Coronary artery (tissue), 2 donors: ENCODE data around the gene TMEM130.
"Not testable (repeated sequence)": the region's sequence is repeated elsewhere in the genome, so short reads cannot be mapped to it uniquely, and the experiment has no call there.

Experiments
- DNase-seq: peaks from one replicate; pipeline ENCODE4 v3.0.0-alpha.2; 2017; ENCODE audit warnings: low spot score
- H3K27ac ChIP-seq, 2 donors: fragments of 200-600 bp; sonication (generic); one replicate each; pipeline ENCODE4 v1.5.1; 2016 to 2019
- H3K4me3 ChIP-seq: fragments of 200-600 bp; sonication (generic); 2 replicates; pipeline ENCODE4 v1.5.1; 2016; ENCODE audit warnings: mild to moderate bottlenecking, moderate library complexity
- TF ChIP-seq, protein P1 (sequence below): fragments of 200-600 bp; sonication (generic); IDR thresholded peaks from one replicate; pipeline ENCODE4 v1.5.1; 2019; ENCODE audit warnings: antibody characterized with exemption

TMEM130 gene

GRCh38 chr7:98878365-98879197 lies 8.8 kb upstream of the TMEM130 start, which contains the start of gene TRRAP:
Gene TRRAP (plus strand): TSS chr7:98878532. CDS start chr7:98881151, 2,619 bp downstream.
- peak within 1 kb of the TSS; percentile 94 for H3K4me3 ChIP-seq
- peak; percentile 77 for DNase-seq
- TF ChIP-seq, protein P1, sequence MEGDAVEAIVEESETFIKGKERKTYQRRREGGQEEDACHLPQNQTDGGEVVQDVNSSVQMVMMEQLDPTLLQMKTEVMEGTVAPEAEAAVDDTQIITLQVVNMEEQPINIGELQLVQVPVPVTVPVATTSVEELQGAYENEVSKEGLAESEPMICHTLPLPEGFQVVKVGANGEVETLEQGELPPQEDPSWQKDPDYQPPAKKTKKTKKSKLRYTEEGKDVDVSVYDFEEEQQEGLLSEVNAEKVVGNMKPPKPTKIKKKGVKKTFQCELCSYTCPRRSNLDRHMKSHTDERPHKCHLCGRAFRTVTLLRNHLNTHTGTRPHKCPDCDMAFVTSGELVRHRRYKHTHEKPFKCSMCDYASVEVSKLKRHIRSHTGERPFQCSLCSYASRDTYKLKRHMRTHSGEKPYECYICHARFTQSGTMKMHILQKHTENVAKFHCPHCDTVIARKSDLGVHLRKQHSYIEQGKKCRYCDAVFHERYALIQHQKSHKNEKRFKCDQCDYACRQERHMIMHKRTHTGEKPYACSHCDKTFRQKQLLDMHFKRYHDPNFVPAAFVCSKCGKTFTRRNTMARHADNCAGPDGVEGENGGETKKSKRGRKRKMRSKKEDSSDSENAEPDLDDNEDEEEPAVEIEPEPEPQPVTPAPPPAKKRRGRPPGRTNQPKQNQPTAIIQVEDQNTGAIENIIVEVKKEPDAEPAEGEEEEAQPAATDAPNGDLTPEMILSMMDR = peak; percentile 96
- peak within 1 kb of the TSS; percentile 87 to 92 for H3K27ac ChIP-seq

- TF ChIP-seq, protein P1 = no peak
- peak overlapping the region; percentile 94 for H3K4me3 ChIP-seq
- DNase-seq = peak; percentile 78
- peak overlapping the region; percentile 87 to 92 for H3K27ac ChIP-seq
These were observed 8.0 kb upstream of the TMEM130 start for GRCh38 chr7:98877692-98878364.

- no peak overlapping the region for H3K27ac ChIP-seq
- DNase-seq = peak; percentile 59
- H3K4me3 ChIP-seq = no peak overlapping the region
- TF ChIP-seq, protein P1 = no peak
These were observed 7.3 kb upstream of the TMEM130 start for GRCh38 chr7:98877146-98877545.

GRCh38 chr7:98875501-98875900 lies 5.7 kb upstream of the TMEM130 start:
- H3K27ac ChIP-seq = no peak overlapping the region
- TF ChIP-seq, protein P1 = no peak
- DNase-seq = peak; percentile 67
- no peak overlapping the region for H3K4me3 ChIP-seq

- DNase-seq = peak; percentile 5
- Histone ChIP-seq H3K27ac (no peak overlapping the region), H3K4me3 (no peak overlapping the region)
- TF ChIP-seq, protein P1 = no peak
These were observed 5.1 kb upstream of the TMEM130 start for GRCh38 chr7:98874942-98875341.

DNA sequence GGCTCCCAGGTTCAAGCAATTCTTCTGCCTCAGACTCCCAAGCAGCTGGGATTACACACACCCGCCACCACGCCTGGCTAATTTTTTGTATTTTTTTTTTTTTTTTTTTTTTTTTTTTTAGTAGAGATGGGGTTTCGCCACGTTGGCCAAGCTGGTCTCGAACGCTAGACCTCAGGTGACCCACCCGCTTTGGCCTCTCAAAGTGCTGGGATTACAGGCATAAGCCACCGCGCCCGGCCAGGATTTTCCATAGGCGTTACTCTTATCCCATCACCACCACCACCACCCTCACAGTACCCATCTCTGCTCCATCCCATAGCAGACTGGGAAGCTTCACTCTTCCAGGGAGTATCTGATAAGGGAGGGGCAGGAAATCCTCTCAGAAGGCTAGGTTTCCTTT lies 3.8 kb upstream of the TMEM130 start:
- DNase-seq = peak; percentile 16
- not testable (repeated sequence) for H3K27ac ChIP-seq, H3K4me3 ChIP-seq

DNA sequence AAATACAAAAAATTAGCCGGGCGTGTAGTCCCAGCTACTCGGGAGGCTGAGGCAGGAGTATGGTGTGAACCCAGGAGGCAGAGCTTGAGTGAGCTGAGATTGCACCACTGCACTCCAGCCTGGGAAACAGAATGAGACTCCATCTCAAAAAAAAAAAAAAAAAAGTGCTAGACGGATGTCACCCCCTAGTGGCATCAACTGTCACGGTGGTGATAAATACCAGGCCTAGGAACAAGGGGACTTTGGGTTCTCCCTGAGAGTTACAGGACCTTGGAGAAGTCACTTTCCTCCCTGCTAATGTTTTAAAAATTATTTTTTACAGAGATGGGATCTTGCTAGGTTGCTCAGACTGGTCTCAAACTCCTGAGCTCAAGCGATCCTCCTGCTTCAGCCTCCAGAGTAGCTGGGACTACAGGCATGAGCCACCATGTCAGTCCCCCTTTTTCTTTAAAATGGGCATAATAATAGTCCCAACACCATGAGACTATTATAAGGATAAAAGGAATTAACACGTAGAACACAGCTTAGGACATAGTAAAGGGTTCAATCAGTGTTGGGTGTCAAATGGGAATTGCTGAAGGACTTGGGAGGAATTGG lies 2.6 kb upstream of the TMEM130 start:
- Histone ChIP-seq H3K4me3 (no peak overlapping the region), H3K27ac (no peak overlapping the region)
- TF ChIP-seq, protein P1 = no peak
- DNase-seq = peak; percentile 9
